HG02852 (cell line): ENCODE results near the gene TMEM158.

ENCODE experiments used
- ATAC-seq: cut with Tn5 transposase; IDR thresholded peaks from one replicate; pipeline ENCODE4 v1.9.1; 2021; ENCODE audit warnings: mild to moderate bottlenecking, moderate library complexity; ENCODE audit not compliant: unreplicated experiment

TMEM158 gene

DNA sequence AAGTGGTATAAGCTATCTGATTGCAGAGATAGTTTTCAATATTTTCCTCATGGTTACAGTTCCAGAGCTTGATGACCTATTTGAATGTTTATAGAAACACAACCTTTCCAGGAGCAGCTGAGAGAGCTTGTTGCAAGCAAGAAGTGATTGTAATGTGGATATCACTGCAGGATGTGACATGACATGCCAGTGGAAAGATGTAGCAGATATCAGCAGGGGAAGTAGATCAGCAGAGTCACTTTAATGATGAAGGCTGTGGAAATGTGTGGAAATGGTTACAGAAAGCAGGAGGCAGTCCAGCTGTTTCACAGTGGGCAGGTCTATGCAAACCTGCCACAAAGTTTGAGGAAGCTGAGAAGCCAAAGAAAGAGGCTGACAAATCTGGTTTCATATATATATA lies 21.0 kb downstream of the TMEM158 start:
- ATAC-seq = no peak

DNA sequence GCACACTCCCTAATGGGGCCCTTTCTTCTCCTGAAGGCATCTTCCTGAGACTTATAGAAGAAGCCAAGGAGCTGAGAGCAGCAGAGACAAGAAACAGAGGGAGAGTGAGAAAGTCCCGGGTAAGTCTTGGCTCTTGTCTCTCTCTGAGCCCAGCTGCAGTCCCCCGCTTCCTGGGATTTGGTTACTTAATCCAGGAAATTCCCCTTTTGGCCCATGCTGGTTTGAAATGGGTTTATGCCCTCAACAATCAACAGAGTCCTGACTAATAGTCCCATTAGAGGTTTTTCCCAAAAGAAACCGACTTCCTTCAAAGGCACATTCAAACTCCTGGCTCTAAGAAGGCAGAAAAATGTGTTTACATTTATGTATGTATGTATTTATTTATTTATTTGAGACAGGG lies 22.0 kb downstream of the TMEM158 start:
- no peak for ATAC-seq

DNA sequence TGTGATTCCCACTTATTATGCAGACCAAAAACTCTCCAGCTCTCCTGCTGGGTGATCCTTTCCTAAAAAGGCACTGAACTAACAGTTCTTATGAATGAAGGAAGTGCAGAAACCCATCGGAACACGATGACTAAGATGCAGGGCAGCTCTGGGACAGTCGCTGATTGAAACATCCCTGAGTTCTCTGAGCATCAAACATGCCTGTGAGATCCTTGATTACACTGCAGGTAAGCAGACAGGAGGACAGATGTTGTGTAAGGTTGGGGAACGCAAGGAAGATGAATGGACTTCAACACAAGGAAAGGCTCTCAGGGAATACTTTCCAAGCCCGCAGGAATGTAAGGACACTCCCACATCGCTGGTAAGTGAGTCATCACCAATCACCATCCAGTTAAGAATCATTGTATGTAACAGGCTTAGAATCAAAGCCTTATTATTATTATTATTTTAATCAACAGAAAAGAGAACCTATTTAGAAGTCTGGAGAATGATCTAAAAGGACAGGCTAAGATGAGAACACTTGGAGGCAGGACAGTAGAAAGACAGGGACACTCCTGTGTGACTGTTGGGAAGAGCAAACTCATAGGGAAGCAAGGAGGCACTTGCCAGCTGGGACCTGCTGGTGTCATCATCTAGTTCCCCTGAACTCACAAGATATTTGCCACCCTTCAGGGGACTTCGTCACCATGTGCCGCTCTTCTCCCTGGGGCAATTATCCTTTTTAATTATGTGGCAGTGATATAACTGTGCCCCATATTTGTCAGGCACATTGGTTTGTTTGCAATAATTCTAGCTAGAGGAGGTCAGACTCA lies 26.0 kb downstream of the TMEM158 start:
- ATAC-seq = no peak

DNA sequence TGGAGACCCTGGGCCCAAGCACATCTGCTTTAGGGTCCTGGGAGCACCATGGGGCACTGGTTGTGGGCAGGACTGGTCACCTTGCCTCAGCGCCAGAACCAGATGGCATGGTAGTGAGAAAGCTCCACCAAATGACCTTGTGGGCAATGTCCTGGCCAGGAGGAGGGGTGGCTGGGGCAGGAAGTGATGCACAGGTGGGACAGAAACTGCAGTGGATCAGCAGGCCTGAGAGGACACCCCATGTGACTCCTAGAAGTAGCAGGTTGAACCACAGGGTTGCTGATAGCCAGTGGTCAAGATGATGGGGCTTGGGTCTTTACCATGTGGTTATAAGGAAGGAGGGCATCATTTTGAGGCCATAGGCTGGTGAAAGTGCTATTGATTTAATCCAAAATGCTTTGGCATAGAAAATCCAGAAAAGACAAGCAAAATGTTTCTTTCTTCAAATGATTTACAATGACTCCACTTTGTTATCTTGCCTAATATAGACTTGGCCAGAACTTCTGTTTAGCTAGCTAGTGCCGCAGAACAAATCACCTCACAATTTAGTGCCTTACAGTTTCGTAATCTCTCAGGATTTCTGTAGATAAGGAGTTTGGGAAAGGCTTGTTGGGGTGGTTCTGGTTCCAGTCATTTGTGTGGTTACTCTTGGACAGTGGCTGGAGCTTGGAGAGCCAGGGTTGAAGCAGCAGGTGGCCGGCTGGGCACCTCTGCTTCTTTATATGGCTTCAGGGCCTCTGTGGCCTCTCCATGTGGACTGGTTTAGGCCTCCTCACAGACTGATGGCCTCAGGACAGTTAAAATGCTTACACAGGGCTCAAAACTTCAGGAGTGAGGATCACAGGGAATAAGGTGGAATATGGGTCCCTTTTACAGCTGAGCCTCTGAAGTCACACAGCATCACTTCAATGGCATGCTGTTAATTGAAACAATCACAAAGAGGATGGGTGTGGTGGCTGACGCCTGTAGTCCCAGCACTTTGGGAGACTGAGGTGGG lies 27.5 kb downstream of the TMEM158 start:
- ATAC-seq = no peak

DNA sequence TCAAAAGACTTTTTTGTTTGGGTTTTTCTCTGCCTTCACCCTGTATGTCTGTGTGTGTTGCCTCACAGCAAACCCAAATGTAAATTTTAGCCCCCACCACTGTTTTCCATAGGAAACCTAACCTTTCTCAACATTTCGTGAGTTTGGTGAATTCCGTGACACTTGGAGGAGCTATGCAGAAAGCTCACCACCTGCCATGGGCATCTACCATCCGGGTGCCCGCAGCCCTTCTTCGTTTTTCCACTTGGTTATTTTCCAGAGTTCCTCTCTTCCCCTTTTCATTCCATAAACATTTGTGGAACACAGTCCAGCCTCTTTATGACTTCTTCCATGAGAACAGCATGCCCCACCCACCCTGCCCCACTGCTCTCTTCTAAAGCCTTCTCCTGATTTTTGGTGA lies 31.3 kb downstream of the TMEM158 start:
- no peak for ATAC-seq

DNA sequence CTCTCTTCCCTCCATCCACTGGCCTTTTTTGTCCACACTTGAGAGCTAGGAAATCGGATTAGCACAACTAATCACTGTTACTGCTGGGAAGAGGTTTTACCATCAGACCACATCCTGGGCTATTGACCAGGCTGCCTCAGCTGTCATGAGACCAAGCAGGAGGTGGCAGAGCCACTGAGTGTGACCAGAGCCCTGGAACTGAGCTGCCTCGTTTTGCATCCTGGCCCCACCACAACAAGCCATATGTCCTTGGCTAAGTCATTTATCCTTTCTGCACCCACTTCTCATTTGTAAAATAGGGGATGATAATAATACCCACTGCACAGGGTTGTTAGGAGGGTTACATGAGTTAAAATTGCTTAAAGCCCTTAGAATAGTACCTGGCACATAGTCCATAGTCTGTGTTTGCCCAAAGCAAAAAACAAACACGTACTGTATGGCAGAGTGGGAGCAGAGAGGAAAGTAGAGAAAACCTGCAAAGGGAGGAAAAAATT lies 34.1 kb downstream of the TMEM158 start:
- no peak for ATAC-seq

DNA sequence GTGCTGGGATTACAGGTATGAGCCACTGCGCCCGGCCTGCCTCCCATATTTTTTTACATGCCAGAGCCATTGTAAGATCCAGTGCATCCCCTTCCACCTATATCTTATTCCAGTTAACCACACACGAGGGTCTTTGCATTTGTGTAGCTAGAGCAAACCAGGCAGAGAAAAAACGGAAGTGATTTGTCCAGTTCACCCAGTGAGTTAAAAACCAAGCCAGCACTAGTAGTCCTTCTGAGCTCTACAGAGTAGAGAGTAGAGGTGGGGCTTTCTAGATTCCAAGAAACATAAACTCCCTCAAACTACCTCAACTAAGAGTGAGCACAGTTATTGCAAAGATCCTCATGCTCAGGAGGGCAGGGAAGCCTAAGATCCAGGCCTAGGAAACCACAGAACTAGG lies 34.7 kb downstream of the TMEM158 start:
- ATAC-seq = no peak

DNA sequence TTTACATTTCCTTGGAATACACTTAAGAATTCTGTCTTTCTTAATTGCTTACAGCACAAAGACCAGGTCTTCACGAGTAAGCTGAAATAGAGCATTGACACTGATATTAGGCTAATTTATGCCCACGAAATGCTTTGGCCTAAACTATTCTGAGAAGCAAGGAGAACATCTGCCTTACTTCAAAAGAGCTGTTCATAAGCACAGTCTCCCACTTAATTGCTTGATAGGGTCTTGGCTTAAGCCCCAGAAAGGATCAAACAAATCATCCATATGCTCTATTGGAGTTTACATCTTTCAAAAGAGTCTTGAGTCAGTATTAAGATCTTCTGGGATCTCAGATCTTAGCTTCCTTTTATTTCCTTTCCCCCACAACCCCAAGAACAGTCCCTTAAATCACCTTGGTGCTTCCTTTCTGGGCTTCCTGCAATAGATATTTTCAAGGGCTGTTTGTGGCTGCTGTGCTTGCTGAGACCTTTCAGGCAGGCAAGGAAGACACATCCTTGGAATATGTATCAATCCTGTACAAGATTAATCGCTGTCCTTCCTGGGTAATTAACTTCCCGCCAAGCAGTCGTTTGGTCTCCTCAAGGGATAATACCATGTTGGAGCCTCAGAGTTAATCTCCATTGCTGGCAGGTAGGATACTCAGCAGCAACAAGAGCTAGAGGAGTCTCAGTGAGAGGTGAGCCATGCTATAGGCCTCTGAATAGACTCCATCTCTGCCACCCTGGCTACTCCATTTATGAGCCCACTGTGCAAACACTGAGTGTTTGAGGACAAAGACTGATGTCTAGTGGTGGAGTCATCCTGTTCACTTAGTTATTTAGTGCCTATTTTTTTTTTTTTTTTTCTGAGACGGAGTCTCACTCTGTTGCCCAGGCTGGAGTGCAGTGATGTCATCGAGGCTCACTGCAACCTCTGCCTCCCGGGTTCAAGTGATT lies 37.1 kb downstream of the TMEM158 start:
- no peak for ATAC-seq

DNA sequence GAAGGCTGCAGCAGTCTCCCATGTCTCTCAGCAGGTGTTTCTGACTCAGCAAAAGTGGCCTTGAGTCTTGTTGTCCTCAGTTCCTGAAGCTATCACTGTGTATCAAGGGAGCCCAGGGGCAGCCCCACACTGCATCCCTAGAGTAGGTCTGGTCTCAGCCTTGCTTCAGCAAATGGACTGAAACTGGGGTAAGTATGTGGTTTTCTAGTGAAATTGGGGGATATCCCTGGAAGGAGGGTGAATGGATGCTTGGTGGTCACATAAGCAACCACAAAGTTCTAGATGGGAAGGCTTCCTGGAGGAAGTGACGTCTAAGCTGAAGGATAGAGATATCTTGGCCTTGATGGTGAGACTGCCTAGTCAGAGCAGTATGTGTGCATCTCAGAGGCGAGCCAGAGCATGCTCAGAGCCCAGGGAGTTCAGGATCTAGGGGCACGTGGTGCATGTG lies 38.4 kb downstream of the TMEM158 start:
- ATAC-seq = no peak

DNA sequence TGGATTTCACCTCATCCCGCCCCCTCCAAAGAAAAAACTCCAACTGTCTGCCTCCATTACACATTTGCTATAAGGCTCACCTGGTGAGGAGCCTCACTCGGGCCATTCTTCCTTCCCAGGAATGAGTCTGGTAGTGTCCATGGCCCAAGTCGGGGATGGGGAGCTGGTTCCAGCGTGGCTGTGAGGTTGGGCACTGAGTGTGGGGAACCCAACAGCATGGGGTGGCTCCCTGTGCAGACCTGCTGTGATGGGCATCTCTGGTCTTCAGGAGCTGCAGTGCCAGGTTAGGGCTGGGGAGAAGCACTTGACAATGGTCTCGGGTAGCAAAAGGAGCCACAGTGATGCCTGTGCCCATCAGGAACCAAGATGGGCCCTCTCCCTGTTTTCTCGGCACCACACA lies 39.2 kb downstream of the TMEM158 start:
- ATAC-seq = no peak

DNA sequence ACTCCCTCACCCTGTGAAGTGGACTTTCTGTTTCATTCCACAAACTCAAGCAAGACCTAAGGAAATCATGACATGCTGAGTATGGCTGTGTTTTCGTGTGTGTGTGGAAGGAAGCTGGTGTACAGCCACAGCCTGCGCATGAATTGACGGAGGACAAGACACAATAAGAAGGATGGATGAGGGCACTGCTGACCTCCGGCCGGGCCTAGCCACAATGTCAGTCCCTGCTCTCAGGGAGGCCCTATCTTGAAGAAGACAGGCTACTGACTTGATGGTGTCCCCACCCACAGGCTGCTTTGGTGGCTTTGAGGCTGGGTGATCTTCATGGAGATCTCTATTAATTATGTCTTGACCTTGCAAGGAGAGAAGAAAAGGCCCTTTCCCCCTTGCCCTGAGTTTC lies 40.6 kb downstream of the TMEM158 start:
- ATAC-seq = no peak

DNA sequence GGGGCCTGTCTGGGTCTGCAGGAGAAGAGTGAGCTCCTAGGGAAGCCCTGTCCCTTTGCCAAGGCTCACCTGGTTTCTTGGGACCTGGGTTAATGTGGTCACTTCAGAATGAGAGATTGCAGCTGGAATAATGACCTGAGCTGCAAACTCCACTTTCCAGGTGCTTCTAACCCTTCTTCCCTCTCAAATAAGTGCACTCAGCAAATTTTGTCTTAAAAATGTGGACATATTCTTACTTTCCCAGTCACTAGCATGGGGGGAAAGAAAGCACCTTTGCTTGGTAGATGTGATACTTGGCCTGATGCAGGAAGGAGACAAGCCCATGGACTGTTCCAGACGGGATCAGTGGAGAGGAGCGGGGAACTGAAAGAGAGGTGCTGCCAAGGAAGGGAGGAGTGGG lies 41.0 kb downstream of the TMEM158 start:
- ATAC-seq = no peak

DNA sequence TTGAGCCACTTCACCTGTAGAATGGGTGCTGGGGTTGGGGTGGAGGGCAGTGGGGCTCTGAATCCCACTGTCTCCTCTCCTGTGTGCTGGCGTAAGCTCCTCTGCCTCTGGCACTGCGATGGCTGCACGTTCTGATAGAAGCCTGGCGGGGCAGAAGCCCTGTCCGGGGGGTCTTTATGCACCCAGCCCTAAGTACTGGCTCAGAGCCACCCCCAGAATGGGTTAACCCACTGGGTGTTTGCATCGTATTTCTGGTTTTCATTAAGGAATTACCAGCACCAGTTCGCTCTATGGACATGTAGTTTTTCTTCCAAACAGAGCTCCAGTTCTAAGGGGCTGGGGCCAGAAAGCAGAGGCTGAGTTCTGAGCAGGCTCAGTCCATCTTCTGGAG lies 42.2 kb downstream of the TMEM158 start:
- no peak for ATAC-seq

DNA sequence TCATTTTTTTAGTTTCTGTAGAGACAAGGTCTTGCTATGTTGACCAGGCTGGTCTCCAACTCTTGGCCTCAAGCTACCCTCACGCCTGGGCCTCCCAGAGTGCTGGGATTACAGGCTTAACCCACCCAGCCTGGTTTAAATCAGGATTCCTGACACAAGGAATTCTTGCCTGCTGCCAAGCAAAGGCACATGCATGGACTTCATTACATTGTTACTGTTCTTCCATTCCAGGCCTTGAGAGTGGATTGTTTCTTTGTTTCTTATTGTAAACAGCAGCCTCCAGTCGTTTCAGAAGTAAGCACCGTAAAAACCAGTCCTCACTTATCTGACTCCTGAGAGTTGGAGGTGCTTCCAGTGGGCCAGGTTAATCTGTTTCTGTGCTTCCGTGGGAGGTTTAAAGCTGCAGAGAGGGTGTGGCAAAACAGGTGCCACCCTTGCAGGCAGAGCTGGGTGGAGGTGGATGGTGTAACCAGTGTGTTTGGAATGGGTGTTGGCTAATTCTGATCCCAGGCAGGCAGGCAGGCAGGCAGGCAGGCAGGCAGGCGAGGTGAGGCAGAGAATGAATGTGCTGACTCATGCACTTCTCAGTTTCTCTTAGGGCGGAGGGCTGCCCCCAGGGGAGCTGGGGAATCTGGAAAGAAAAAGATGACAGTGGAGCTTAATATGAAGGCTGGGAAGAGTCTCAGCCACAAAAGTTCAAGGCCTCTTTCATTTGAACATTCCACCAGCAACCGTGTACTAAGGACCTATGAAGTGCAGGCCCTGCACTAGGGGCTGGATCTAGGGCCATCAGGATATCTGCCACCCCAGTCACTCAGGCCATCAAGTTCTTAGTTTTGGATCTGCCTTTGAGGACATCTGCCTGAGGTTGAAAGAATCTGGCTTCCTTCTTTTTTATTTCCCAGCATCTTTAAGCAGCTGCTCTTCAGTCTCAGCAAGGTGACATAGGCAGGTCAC lies 42.9 kb downstream of the TMEM158 start:
- no peak for ATAC-seq

DNA sequence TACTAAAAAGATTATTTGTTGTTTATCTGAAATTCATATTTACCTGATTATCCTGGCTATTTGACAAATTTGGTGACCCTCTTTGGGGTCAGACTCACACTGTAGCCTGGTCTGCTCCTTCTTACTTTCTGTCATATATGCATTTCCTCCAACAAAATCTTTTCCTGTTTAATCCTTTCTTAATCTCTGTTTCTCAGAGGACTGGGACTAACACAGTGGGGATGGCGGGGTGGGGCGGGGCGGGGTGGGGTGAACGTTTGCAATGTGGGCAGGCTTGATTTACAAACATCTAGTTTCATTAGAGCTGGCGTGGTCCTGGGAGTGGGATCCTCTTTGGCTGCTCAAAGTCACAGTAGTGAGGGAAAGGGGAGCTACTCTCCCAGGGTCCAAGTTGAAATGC lies 44.6 kb downstream of the TMEM158 start:
- ATAC-seq = no peak

DNA sequence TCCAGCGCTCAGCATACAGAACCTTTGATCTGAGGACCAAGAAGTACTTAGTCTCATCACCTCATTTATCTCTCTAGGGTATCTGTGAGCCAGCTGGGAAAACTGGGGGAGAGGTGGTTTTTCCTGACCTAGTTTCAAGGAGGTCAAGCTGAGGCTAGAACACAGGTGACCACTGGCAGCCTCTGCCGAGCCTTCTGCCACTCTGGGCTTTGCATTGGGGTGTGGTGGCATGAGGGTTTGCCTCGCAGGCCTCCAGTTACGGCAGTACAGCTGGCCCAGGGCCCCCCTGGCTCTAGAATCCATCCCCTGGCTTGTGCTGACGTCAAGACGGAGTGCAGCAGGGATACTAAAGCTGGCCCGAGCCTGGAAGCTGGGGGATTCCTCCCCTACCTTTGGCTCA lies 45.2 kb downstream of the TMEM158 start:
- no peak for ATAC-seq

DNA sequence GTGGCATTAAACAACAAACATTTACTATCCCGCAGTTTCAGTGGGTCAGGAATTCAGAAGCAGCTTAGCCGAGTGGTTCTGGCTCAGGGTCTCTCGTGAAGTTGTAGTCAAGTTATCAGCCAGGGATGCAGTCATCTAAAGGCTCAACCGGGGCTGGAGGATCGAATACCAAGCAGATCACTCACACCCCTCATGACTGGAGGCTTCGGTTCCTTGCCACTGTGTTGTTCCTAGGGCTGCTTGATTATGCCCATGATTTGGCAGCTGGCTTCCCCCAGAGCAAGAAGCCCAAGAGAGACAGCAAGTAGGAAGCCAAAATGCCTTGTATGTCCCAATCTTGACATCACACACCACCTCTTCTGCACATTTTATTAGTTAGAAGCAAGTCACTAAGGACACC lies 46.0 kb downstream of the TMEM158 start:
- no peak for ATAC-seq

DNA sequence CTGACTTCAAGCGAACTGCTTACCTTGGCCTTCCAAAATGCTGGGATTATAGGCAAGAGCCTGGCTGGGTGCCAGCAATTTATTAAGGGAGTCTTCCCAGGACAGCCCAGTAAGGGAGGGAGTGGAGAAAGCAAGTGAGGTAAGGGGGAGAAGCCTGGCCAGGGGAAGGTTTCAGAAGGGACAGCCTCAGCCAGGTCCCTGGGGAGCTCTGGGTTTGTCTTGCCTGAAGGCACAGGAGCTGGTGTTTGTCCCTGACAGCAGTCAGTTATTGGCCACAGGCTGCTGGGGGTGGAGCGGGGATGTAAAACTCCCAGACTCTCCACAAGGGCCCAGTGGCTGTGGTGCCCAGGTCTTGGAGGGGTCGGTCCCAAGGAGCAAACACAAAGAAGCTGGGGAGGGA lies 46.9 kb downstream of the TMEM158 start:
- ATAC-seq = no peak

DNA sequence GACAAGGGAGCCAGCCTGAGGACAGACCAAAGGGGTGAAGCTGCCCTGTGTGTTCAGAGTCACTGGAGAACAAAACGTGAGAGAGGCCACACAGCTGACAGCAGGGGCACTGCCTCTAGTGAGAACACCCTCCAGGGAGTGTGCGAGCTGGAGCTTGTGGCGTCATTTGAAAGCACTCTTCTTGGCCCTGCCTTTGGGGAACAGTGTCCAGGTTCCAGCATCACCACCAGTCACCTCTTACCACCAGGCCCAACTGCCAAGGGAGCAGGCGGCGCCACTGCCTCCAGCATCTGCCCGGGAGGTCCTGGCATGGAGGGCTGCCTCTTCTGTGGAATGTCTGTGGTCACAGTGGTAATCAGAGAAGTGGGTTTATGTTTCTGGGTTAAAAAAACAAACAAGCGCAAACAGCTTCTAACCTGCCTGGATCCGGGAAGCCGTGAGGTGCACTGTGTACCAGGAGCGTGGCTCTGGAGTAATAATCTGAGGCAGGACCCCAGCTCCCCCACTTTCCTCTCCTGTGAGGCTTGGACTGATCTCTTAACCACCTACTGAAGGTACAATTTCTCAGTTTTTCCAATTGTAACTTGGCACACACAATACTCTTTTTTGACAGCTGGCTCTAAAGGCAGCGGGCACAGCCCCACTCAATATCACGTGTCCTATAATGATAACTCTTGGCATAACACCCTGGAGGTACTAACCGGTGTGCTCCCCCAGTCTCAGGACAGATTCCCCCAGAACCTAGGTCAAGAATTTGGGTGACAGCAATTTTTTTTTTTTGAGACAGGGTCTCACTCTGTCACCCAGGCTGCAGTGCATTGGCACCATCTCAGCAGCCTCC lies 47.7 kb downstream of the TMEM158 start:
- no peak for ATAC-seq
